Calu3 (cell line): Measurements from ENCODE around the gene UACA. TPM values are rescaled to one million over a fixed set of nuclear protein-coding genes. Genes with fewer than 3 reads are reported as not detected.

ENCODE experiments used
- BruUV-seq: library from RNA; stranded (reverse); fragments of 400-500 nt; replicated peaks from 2 replicates; lab custom pipeline; 2021; lab: Mats Ljungman, UMichigan
- CTCF ChIA-PET: fragments of 300-600 bp; sonication (Branson Sonifier 250); formaldehyde crosslinking; loops from one replicate; lab custom pipeline; 2022; ENCODE audit warnings: antibody characterized with exemption; lab: Charles Lee
- DNase-seq: peaks from one replicate; pipeline ENCODE4 v3.0.0; 2022
- H3K27ac Mint-ChIP-seq: one replicate; pipeline ENCODE4 v1.8.0; 2022; ENCODE audit warnings: mixed read lengths; ENCODE audit not compliant: unreplicated experiment
- H3K27me3 Mint-ChIP-seq: one replicate; pipeline ENCODE4 v1.8.0; 2022; ENCODE audit warnings: mixed read lengths; ENCODE audit not compliant: unreplicated experiment
- H3K36me3 Mint-ChIP-seq: one replicate; pipeline ENCODE4 v1.8.0; 2022; ENCODE audit warnings: mild to moderate bottlenecking, moderate library complexity, mixed read lengths; ENCODE audit not compliant: insufficient read depth, unreplicated experiment
- H3K4me1 Mint-ChIP-seq: one replicate; pipeline ENCODE4 v1.8.0; 2022; ENCODE audit warnings: mild to moderate bottlenecking, low read depth, mixed read lengths; ENCODE audit not compliant: unreplicated experiment
- H3K4me3 Mint-ChIP-seq: one replicate; pipeline ENCODE4 v1.8.0; 2022; ENCODE audit warnings: mild to moderate bottlenecking, low read depth, moderate library complexity, mixed read lengths; ENCODE audit not compliant: unreplicated experiment
- H3K9me3 Mint-ChIP-seq: one replicate; pipeline ENCODE4 v1.8.0; 2022; ENCODE audit warnings: low read depth, mixed read lengths; ENCODE audit not compliant: unreplicated experiment
- intact Hi-C: fragments of 100-400 bp; cut with micrococcal nuclease; formaldehyde crosslinking; loops from one replicate; pipeline ENCODE4 v1.10.0; 2022; ENCODE audit not compliant: unreplicated experiment
- total RNA-seq: library from RNA; stranded (reverse); gene quantifications from 2 replicates; pipeline ENCODE4 v1.2.3, GENCODE V29; 2022
- TF ChIP-seq, protein P1 (sequence below): fragments of 200-600 bp; IDR thresholded peaks from one replicate; pipeline ENCODE4 v1.8.0; 2022; ENCODE audit warnings: antibody characterized with exemption; ENCODE audit not compliant: unreplicated experiment

Gene UACA
- total RNA-seq, 1 experiment from 2014 or later = 35.5 TPM

DNA sequence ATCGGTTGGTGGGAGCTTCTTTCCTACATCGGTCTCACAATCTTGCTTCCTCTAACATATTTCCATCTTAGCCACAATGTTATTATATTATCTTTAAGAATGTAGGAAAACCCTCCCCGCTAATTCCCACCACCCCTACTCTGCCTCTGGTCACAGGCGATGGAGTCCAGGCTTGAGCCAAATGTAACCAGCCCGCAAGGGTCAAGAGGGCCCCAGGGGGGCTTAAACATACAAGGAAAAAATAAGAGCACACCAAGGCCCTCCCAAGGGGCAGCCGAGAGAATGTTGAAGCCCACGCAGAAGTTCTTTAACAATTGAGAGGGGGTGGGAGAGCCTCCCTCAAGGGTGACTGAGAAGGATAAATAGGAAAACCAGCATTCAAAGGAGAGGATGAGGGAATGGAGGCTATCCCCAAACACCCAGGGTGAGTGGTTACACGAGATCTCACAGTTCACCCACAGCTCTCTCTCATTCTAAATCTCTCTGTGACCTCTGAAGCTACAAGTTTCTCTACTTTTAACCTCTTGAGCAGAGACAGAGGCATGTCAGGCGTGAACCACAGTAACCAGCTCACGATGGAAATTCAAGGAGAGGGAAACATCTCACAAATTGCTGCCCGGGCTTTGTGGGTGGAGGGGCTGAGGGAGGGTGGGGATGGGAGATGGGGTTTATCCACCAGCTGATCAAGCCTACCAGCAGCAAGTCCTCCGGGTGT is 31.4 kb upstream of the UACA start:
- TF ChIP-seq, protein P1, sequence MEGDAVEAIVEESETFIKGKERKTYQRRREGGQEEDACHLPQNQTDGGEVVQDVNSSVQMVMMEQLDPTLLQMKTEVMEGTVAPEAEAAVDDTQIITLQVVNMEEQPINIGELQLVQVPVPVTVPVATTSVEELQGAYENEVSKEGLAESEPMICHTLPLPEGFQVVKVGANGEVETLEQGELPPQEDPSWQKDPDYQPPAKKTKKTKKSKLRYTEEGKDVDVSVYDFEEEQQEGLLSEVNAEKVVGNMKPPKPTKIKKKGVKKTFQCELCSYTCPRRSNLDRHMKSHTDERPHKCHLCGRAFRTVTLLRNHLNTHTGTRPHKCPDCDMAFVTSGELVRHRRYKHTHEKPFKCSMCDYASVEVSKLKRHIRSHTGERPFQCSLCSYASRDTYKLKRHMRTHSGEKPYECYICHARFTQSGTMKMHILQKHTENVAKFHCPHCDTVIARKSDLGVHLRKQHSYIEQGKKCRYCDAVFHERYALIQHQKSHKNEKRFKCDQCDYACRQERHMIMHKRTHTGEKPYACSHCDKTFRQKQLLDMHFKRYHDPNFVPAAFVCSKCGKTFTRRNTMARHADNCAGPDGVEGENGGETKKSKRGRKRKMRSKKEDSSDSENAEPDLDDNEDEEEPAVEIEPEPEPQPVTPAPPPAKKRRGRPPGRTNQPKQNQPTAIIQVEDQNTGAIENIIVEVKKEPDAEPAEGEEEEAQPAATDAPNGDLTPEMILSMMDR = no peak
- Mint-ChIP-seq H3K9me3 (no peaks in the 10 kb centered on the region), H3K4me3 (no peak overlapping the region), H3K4me1 (peaks cover 2% of the 10 kb centered on the region), H3K27ac (no peak overlapping the region), H3K27me3 (no peaks in the 10 kb centered on the region), H3K36me3 (no peaks in the 10 kb centered on the region)
- no peak for DNase-seq
- no TSS peak for BruUV-seq
- intact Hi-C loops = no loop called here
- CTCF ChIA-PET = interaction anchor here (0.6 to 0.9 kb wide), 4 partner anchors 9 to 80 kb away, joined by 3 to 5 read pairs (median 4); no protein-coding TSS in a partner anchor

DNA sequence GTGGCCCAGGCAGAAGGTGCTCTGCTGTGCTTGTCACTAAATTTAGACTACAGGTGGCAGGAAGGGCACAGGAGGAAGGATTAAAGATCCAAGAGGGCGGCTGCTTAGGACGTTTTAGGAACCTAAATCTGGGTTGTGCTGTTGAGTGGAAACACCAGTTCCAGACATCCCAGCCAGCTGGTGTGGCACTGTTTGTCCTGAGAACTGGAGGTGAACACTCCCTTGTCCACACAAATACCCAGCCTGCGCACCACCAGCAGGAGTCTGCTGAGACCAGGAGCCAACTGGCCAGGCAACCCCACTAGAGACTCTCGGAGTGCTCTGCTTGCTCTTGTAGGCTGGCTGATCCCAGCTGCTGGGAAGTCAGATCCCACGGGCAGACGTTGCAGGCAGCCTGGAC is 30.3 kb upstream of the UACA start:
- no peak overlapping the region for H3K4me3 Mint-ChIP-seq
- BruUV-seq = no TSS peak
- intact Hi-C loops = no loop called here
- peaks cover under 1% of the 10 kb centered on the region for H3K4me1 Mint-ChIP-seq
- CTCF ChIA-PET = no interaction called here
- no peak for DNase-seq
- TF ChIP-seq, protein P1 = no peak
- H3K9me3 Mint-ChIP-seq = no peaks in the 10 kb centered on the region
- no peaks in the 10 kb centered on the region for H3K27me3 Mint-ChIP-seq
- H3K36me3 Mint-ChIP-seq = no peaks in the 10 kb centered on the region
- H3K27ac Mint-ChIP-seq = no peak overlapping the region

DNA sequence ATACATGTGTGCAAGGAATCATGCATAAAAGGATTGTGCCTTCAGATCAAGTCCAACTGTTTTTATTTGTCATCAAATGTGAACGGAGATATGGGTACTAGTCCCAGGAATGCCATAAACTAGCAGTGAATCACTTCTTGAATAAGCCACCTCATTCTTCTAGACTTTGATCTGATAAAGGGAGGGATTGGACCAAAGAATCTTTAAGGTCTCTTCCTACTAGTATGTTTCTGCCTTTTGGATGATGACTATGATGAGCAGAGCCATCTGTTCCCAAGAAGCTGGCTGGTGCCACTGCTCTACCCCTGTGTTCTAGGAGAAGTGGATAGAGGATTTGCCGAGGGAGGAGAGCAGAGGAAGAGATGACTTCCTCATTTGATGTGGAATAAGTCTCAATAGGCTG is 28.8 kb upstream of the UACA start:
- no peaks in the 10 kb centered on the region for H3K36me3 Mint-ChIP-seq
- no TSS peak for BruUV-seq
- TF ChIP-seq, protein P1 = no peak
- intact Hi-C loops = no loop called here
- no peaks in the 10 kb centered on the region for H3K9me3 Mint-ChIP-seq
- DNase-seq = no peak
- no peak overlapping the region for H3K27ac Mint-ChIP-seq
- no peak overlapping the region for H3K4me3 Mint-ChIP-seq
- CTCF ChIA-PET = no interaction called here
- H3K27me3 Mint-ChIP-seq = no peaks in the 10 kb centered on the region
- H3K4me1 Mint-ChIP-seq = peaks cover 11% of the 10 kb centered on the region

DNA sequence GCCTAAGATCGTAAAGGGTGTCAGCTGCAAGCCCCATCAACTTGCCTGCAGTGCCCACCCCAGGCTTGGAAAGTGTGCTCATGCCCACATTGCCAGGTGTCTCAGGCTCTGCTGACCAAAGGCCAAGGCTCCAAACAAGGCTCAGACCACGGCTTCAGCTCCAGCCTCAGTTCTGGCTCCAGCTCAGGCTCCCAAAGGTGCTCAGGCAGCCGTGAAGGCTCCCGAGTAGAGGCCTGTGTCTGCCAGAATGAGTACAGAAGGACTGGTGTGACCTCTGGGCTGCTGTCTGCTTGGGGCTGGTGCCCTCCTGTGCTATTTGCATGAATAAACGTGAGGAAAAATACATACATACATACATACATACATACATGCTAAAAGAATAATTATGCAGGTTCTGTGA is 27.9 kb upstream of the UACA start:
- no TSS peak for BruUV-seq
- H3K4me3 Mint-ChIP-seq = no peak overlapping the region
- CTCF ChIA-PET = no interaction called here
- no peaks in the 10 kb centered on the region for H3K27me3 Mint-ChIP-seq
- H3K4me1 Mint-ChIP-seq = peaks cover 12% of the 10 kb centered on the region
- H3K9me3 Mint-ChIP-seq = no peaks in the 10 kb centered on the region
- H3K27ac Mint-ChIP-seq = no peak overlapping the region
- TF ChIP-seq, protein P1 = no peak
- H3K36me3 Mint-ChIP-seq = no peaks in the 10 kb centered on the region
- DNase-seq = no peak
- intact Hi-C loops = no loop called here
